ENCODE results near the gene LMOD2.
"Not testable (repeated sequence)": the region's sequence is repeated elsewhere in the genome, so short reads cannot be mapped to it uniquely, and the experiment has no call there.

LMOD2 gene

DNA sequence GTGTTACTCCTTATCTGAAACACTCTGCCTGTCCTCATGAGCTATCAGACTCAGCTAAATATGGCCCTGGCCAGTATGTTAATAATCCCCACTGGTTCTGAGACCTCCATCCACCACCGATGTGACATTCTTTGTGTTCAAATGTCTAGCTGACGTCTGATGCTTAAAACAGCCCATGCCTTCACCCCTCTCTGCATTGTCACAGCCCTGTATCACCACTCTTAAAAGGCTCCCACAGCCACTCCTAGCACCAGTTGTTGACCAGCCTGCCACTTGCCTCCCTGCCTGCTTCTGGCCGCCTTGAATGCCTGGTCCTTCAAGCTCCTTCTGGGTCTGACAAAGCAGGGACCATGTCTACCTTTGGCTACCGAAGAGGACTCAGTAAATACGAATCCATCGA lies at the start of gene LMOD2:
Gene LMOD2, plus strand, starts transcription at position 253 of the 400 bp plus-strand sequence. Its CDS starts 98 bp downstream, at position 351.
- DNase-seq, result no peak

DNA sequence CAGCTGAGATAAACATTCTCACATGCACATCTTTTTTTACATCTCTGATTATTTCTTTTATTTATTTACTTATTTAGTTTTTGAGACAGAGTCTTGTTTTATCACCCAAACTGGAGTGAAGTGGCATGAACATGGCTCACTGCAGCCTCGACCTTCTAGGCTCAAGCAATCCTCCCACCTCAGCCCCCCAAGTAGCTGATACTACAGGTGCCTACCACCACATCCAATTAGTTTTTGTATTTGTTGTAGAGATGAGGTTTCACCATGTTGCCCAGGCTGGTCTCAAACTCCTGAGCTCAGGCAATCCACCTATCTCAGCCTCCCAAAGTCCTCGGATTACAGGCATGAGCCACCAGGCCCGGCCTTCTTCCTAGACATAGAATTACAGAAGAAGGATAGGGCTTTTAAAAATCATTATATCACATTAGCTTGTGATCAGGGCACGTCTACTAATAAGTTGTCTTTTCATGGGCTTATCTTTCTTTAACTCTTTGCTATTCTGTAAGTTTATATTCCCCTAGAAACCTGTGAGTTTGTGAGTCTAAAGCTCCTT lies 48.2 kb upstream of the LMOD2 start:
- no peak for DNase-seq

DNA sequence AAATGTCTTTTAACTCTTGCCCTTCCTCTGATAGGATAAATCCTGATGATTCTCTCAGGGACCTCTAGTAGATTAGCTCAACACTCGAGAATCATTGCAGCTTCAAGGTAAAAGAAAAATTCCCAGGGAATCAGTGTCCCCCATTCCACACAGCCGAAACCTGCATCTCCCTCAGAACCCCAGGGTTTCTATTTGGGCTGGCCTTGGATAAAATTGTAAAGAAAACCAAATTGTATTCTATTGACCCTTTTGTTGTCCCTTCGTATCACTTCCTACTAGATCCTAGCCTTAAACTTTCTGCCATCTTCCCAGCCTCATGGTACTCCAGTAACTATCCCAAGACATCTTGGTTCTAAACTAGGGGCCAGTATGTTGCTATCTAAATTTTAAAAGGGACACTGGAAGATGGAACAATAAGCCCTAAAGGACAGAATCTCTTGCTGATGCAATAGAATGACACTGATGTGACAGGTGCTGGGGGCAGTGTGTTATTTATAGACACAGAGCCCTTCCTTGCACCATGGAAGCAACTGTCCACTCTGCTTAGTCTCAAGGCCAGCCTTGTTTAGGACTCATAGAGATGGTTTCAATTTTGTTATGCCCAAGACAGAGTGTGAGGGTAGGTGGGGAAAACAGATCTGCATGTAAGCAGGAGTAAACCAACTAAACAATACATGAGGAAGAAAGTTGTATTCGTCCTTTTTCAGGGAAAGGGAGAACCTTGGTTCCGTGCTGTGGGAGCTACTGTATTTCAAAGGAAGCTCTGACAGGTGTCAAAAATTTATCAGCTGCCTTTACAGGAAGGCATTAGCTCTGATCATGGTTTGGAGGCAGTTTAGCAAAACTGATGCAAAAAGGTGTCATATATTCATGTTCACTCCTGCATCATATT lies 46.4 kb upstream of the LMOD2 start:
- no peak for DNase-seq

DNA sequence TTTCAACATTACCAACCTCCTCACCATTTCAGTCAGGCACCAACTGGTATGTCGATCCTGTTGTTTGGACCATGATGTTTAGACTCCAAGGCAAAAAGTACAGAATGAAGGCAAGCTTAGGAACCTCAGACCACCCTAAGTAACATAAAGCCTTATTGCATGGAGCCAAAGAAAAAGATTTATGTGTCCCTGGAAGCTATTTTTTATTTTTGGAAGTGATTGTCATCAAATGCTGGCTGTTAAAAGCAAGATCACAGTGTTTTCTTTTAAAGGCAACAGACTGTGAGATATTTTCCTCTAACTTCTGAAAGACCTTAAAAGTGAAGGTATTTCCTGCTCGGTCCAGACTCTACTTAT lies 45.8 kb upstream of the LMOD2 start:
- no peak for DNase-seq

DNA sequence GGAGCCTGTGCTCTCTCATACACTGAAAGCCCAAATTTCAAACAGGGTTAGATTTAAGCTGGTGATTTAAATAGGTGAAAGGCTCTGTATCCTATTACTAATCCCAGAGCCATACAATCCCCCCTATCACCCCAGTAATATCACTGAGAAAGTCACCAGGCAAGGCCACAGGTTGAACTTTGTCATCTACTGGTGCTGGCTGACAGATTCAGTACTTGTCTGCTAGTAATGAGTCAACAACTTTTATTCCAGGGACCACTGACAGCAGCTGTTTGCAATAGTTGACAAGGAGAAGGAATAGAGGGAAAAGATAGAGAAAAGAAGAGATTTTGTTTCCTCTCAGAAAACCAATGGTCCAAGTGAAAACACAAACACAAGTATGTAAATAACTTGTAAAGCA lies 43.6 kb upstream of the LMOD2 start:
- DNase-seq, result no peak

GRCh38 chr7:123615344-123615743 lies 40.3 kb upstream of the LMOD2 start:
- DNase-seq, result no peak

DNA sequence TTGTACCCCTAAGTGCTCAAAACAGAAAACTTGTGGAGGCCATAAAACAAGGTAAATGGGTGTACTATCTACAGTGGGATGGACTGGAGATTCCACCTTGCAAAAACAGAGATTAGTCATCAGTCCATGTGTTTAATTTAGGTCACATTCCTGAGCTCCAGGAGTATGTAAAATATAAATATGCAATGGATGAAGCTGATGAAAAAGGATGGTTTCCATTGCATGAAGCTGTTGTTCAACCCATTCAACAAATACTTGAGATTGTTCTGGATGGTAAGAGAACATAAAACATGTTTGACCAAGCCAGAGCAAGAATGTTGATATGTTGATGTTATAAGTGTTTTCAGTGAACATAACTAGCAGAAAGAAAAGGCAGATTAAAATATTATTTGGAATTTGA lies 39.4 kb upstream of the LMOD2 start:
- DNase-seq, result no peak

DNA sequence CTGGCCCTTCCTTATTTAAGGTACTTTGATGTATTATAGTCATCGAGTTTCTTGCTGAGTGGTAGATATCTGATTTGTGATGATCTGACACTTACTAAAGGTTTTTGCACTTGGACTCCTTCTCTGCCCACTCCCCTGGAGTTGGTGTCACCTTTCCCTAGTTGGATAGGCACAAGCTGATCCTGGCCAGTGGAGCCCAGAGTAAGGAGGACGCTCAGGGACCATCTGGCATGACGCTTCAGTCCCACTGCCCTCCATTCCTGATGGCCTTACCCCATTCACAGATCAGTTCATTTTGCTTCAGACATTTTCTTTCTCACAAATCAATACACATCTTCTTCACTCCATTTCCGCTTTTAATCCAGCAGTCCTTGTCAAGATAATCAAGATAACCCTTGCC lies 34.0 kb upstream of the LMOD2 start:
- DNase-seq, result no peak

GRCh38 chr7:123622660-123623386 lies 32.8 kb upstream of the LMOD2 start:
- DNase-seq, result no peak

DNA sequence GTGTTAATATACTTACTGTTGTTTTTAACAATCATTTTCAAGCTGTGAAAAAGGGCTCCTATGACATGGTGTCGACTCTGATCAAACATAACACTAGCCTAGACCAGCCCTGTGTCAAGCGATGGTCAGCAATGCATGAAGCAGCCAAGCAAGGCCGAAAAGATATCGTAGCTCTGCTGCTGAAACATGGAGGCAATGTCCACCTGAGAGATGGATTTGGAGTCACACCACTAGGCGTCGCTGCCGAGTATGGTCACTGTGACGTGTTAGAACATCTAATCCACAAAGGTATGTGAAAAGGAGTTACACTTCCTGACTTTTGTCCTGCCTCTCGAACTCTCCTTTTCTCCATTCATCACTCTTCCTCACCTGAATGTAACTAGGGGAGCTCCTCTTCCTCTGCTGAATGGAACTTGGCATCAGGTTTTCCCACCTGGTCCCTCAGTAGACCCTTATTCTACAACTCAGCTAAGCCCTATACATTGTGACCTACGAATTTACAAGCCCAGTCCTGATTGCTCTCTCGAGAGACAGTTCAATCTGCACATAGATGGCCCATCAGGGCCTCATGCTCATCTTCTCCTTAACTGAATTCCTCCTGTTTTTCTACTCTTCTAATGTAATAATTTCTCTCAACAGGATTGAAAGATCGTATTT lies 31.0 kb upstream of the LMOD2 start:
- peak; percentile 20 for DNase-seq

DNA sequence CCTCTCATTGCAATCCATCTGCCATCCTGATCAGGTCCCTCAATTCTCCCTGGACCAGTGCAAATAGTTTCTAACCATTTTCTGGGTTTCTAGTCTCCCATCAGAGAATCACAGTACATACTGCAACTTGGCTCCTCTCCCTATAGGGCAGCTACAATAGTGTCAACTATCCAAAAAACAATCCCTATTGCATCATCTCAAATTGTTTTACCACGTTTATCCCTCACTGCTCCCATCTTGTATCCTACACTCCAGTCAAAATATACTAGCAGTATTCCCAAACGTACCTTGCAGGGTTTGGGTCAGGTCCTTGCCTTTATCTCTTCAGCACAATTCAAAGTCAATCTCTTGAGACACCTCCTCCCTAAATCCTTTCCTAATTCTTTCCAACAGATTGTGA lies 30.4 kb upstream of the LMOD2 start:
- no peak for DNase-seq

DNA sequence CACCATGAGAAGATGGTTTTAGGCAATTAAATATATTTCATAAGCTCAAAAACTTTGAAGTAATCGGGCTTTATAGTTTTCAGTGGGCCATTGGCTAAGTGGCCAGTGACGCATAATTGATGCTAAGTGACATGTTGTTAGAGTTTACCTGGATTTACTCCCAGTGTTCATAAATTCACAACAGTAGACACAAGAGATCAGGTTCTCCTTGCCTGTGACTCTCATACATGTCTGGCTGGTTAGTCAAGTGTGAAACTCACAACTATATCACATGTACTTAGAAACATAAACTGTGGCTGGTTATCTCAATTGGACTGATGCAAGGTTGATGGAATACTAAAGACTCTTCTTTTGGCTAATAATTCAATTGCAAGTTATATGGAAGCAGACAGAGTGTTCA lies 27.8 kb upstream of the LMOD2 start:
- no peak for DNase-seq

DNA sequence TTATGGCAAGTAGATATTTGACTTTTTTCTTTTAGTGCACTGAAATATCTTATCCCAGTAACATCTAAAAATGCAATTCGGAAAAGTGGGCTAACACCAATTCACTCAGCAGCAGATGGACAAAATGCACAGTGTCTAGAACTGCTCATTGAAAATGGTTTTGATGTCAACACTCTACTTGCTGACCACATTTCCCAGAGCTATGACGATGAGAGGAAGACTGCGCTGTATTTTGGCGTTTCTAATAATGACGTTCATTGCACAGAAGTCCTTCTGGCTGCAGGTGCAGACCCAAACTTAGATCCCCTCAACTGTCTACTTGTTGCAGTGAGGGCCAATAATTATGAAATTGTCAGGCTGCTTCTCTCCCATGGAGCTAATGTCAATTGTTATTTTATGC lies 26.8 kb upstream of the LMOD2 start:
- no peak for DNase-seq

DNA sequence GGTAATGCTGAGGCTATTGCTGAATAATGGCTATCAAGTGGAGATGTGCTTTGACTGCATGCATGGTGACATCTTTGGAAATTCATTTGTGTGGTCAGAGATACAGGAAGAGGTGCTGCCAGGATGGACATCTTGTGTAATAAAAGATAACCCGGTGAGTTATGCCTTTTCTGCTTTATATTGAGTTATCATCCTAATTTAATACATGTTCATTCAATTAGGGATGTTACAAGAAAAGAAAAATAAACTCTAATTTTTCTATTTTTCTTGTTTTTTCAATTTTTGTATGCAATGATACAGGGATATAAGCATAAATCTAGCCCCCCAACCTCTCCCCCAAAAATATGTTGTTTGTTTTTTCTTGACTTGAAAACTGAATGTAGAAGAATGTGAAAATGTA lies 26.4 kb upstream of the LMOD2 start:
- no peak for DNase-seq

DNA sequence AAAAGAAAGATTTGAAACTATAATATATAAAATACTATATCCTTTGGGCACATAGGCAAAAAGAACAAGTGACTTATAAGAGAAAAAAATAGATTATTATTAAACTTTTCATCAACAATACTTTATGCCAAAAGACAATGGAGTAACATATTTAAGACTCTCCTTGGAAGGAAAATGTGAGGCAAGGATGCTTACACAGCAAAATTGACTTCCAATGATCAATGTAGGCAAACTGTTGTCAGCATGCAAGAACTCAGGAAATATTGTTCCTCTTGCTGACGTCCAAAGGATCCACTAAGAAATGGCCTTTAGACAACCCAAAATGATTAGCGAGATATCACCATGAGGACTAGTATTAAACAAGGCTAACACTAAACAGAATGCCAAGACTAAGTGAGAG lies 22.9 kb upstream of the LMOD2 start:
- no peak for DNase-seq

DNA sequence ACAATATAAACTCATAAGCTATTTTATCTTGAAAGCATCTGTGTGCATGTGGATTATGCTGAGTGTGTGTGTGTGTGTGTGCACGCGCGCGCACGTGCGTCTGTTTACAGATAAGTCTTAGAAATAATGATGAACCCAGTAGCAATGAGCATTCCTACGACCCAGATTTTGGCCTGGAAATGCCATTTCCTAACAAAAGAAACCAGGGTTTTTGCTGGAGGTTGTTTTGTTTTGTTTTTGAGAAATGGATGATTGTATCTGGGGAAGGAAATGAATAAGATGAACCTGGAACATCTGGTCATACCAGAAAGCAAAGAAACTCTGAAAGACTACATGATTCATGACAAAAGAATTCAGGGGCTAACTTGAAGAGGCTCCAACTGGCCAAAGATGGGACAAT lies 22.1 kb upstream of the LMOD2 start:
- no peak for DNase-seq

- not testable (repeated sequence) for DNase-seq
Observed at GRCh38 chr7:123634011-123634573, 21.6 kb upstream of the LMOD2 start.

- DNase-seq, result no peak
Observed at GRCh38 chr7:123635551-123636359, 19.9 kb upstream of the LMOD2 start.

GRCh38 chr7:123637203-123637602 lies 18.5 kb upstream of the LMOD2 start:
- no peak for DNase-seq

- DNase-seq, result no peak
Observed at GRCh38 chr7:123637878-123638277, 17.8 kb upstream of the LMOD2 start.

DNA sequence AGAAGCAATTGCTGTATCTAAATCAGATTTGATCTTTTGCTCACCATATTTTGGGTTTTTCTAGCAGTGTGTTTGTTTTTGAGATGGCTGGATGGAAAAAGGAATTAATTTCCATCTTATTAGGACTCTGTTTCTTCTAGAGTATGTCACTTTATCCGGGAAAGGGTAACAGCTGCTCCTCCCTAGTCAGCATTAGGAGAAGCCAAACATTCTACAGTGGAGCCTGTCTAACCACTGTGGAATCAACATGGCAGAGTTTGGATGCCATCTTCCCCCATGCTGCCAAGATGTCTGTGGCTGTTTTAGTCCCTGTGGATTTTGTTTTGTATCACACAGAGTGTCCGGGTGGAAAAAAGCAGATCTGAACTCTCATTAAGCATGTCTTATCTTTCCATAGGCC lies 16.0 kb upstream of the LMOD2 start:
- no peak for DNase-seq

GRCh38 chr7:123640583-123640982 lies 15.1 kb upstream of the LMOD2 start:
- no peak for DNase-seq
